Stimulated activated CD4-positive, alpha-beta T cell treated with anti-CD3 and anti-CD28 coated beads, Interleukin-4, amount 100 ng/mL, for 24 hours (primary cell): ENCODE data around the gene IFI16.
"Not testable (repeated sequence)": the region's sequence is repeated elsewhere in the genome, so short reads cannot be mapped to it uniquely, and the experiment has no call there.

Experiments used
- DNase-seq: peaks from one replicate; pipeline ENCODE4 v3.0.0-alpha.2; 2020

IFI16 gene

GRCh38 chr1:159009704-159010361 lies at the start of gene IFI16:
Gene IFI16 (plus strand): TSS chr1:159009907. CDS start chr1:159014681, 4,774 bp downstream.
- DNase-seq = peak; percentile 77

GRCh38 chr1:158961178-158961577 lies 48.5 kb upstream of the IFI16 start:
- no peak for DNase-seq

GRCh38 chr1:158962983-158963382 lies 46.7 kb upstream of the IFI16 start:
- no peak for DNase-seq

GRCh38 chr1:158969166-158969565 lies 40.5 kb upstream of the IFI16 start:
- DNase-seq = peak; percentile 11

GRCh38 chr1:158969855-158970254 lies 39.9 kb upstream of the IFI16 start:
- DNase-seq = peak; percentile 36

GRCh38 chr1:158972841-158973240 lies 36.9 kb upstream of the IFI16 start:
- no peak for DNase-seq

GRCh38 chr1:158976219-158976618 lies 33.5 kb upstream of the IFI16 start:
- DNase-seq = no peak

GRCh38 chr1:158978730-158979129 lies 31.0 kb upstream of the IFI16 start:
- DNase-seq = no peak

GRCh38 chr1:158979229-158979628 lies 30.5 kb upstream of the IFI16 start:
- DNase-seq = no peak

- DNase-seq = no peak
Measured at GRCh38 chr1:158983235-158983634, 26.5 kb upstream of the IFI16 start.

- DNase-seq = no peak
Measured at GRCh38 chr1:158984386-158984785, 25.3 kb upstream of the IFI16 start.

GRCh38 chr1:158989424-158989823 lies 20.3 kb upstream of the IFI16 start:
- no peak for DNase-seq

GRCh38 chr1:158992787-158993312 lies 16.9 kb upstream of the IFI16 start:
- DNase-seq = peak; percentile 36

GRCh38 chr1:158996998-158997397 lies 12.7 kb upstream of the IFI16 start:
- no peak for DNase-seq

GRCh38 chr1:158998037-158998780 lies 11.5 kb upstream of the IFI16 start:
- no peak for DNase-seq

- peak; percentile 61 for DNase-seq
Measured at GRCh38 chr1:158998781-158999161, 10.9 kb upstream of the IFI16 start.

- DNase-seq = no peak
Measured at GRCh38 chr1:158999316-159000069, 10.2 kb upstream of the IFI16 start.

- no peak for DNase-seq
Measured at GRCh38 chr1:159000070-159000409, 9.7 kb upstream of the IFI16 start.

GRCh38 chr1:159000625-159001024 lies 9.1 kb upstream of the IFI16 start:
- no peak for DNase-seq

GRCh38 chr1:159005161-159005560 lies 4.5 kb upstream of the IFI16 start:
- DNase-seq = no peak

GRCh38 chr1:159005676-159006075 lies 4.0 kb upstream of the IFI16 start:
- DNase-seq = no peak

- not testable (repeated sequence) for DNase-seq
Measured at GRCh38 chr1:159006210-159006807, 3.4 kb upstream of the IFI16 start.

- no peak for DNase-seq
Measured at GRCh38 chr1:159007726-159008125, 2.0 kb upstream of the IFI16 start.
